Tibial nerve (tissue), 4 donors: ENCODE measurements around the gene GMDS. TPM values are rescaled to one million over a fixed set of nuclear protein-coding genes. Genes with fewer than 3 reads are reported as not detected.

Experiments
- DNase-seq, 2 donors: peaks; one replicate each; pipeline ENCODE4 v3.0.0-alpha.2; 2019; ENCODE audit warnings: low spot score in 2 of 2
- H3K27ac ChIP-seq, 4 donors: fragments of 200-600 bp; sonication (generic) in 3 of 4; one replicate each; pipeline ENCODE4 v1.5.1; 2017 to 2019; ENCODE audit warnings: mild to moderate bottlenecking in 1 of 4
- H3K27me3 ChIP-seq, 2 donors: fragments of 200-600 bp; sonication (generic) in 1 of 2; one replicate each; pipeline versions ENCODE4 v1.5.1 to v1.6.0; 2017 to 2019
- H3K36me3 ChIP-seq, 3 donors: fragments of 200-600 bp; sonication (generic); one replicate each; pipeline ENCODE4 v1.5.1; 2018 to 2019
- H3K4me1 ChIP-seq, 4 donors: fragments of 200-600 bp; sonication (generic) in 3 of 4; one replicate each; pipeline ENCODE4 v1.5.1; 2017 to 2019
- H3K4me3 ChIP-seq, 4 donors: fragments of 200-600 bp; sonication (generic) in 3 of 4; one replicate each; pipeline ENCODE4 v1.5.1; 2017 to 2019; ENCODE audit warnings: mild to moderate bottlenecking in 1 of 4, moderate library complexity in 1 of 4
- H3K9me3 ChIP-seq, 4 donors: fragments of 200-600 bp; sonication (generic) in 3 of 4; one replicate each; pipeline ENCODE4 v1.5.1; 2017 to 2019
- CTCF ChIP-seq, 5 experiments: fragments of 200-600 bp in 3 of 5; fragments of 450-650 bp in 2 of 5; sonication (generic) in 3 of 5; IDR thresholded peaks; one replicate each; pipeline ENCODE4 v1.5.1; 2016 to 2019; ENCODE audit warnings: antibody characterized with exemption in 5 of 5, mild to moderate bottlenecking in 3 of 5, moderate library complexity in 2 of 5
- EP300 ChIP-seq, 2 donors: sonication (generic); formaldehyde crosslinking; IDR thresholded peaks; one replicate each; pipeline ENCODE4 v1.6.1; 2017; ENCODE audit warnings: antibody characterized with exemption in 2 of 2, mild to moderate bottlenecking in 1 of 2
- POLR2A ChIP-seq, 2 donors: fragments of 450-650 bp; IDR thresholded peaks; one replicate each; pipeline ENCODE4 v1.6.1; 2017; ENCODE audit warnings: antibody characterized with exemption in 2 of 2, mild to moderate bottlenecking in 2 of 2, moderate library complexity in 2 of 2
- WGBS, 2 donors: methylation state at CpG; one replicate each; pipeline ENCODE4 v1.1.5; 2018; 5-methylcytosine and 5-hydroxymethylcytosine counted together
- total RNA-seq, 4 donors: library from RNA; depleted of rRNA; stranded (reverse); fragments of >200 nt; gene quantifications; one replicate each; pipeline ENCODE4 v1.1.0, GENCODE V29; 2016

GMDS gene
- total RNA-seq, 4 donors from 2014 or later = 14.9 to 46.5 (median 32.8) TPM

GRCh38 chr6:2183246-2183645 is 62.2 kb downstream of the GMDS start:
- H3K9me3 ChIP-seq = no peaks in the 10 kb centered on the region
- DNase-seq = no peak
- no peak for TF ChIP-seq EP300 (IDR thresholded peaks at IDR 0.05)
- TF ChIP-seq CTCF (IDR thresholded peaks at IDR 0.05) = no peak
- no peak for TF ChIP-seq POLR2A (IDR thresholded peaks at IDR 0.05)
- H3K4me1 ChIP-seq = peaks cover 0 to 4% (median 0%) of the 10 kb centered on the region in 4 donors
- no peak overlapping the region for H3K4me3 ChIP-seq
- no peaks in the 10 kb centered on the region for H3K27me3 ChIP-seq
- H3K27ac ChIP-seq = no peak overlapping the region
- no peaks in the 10 kb centered on the region for H3K36me3 ChIP-seq

DNA sequence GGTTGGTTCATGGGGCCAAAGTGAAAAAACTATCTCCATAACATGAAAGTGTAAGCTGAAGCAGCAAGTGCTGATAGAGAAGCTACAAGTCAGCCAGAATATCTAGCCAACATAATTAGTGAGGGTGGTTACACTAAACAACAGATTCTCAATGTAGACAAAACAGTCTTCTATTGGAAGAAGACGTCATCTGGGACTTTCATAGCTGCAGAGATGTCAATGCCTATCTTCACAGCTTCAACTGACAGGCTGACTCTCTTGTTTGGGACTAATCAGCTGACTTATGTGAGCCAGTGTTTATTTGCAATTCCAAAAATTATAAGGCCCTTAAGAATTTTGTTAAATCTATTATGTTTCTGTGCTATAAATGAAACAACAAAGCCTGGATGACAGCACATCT is 63.2 kb downstream of the GMDS start:
- no peak overlapping the region for H3K27ac ChIP-seq

DNA sequence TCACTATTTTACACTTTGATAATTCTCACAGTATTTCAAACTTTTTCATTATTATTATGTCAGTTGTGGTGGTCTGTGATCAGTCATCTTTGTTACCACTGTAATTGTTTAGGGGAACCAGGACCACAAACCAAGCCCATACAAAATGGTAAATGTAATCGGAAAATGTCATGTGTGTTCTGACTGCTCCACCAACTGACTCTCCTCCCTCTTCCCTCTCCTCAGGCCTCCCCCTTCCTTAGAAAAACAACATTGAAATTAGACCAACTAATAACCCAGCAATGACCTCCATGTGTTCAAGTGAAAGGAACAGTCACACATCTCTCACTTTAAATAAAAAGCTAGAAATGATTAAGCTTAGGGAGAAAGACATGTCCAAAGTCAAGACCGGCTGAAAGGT is 63.8 kb downstream of the GMDS start:
- WGBS, 2 donors = 88 to 90% methylated on average over 2 of the region's 2 CpGs
- peaks cover 0 to 4% (median 0%) of the 10 kb centered on the region in 4 donors for H3K4me1 ChIP-seq
- no peaks in the 10 kb centered on the region for H3K27me3 ChIP-seq
- TF ChIP-seq CTCF (IDR thresholded peaks at IDR 0.05) (no peak), POLR2A (IDR thresholded peaks at IDR 0.05) (no peak)
- H3K9me3 ChIP-seq = no peaks in the 10 kb centered on the region
- H3K27ac ChIP-seq = no peak overlapping the region
- H3K36me3 ChIP-seq = no peaks in the 10 kb centered on the region
- no peak for DNase-seq
- no peak overlapping the region for H3K4me3 ChIP-seq

More for the DNA sequence above, 63.2 kb downstream of the GMDS start:
- Histone ChIP-seq H3K36me3 (no peaks in the 10 kb centered on the region), H3K9me3 (no peaks in the 10 kb centered on the region), H3K27me3 (no peaks in the 10 kb centered on the region), H3K4me1 (peaks cover 0 to 4% (median 0%) of the 10 kb centered on the region in 4 donors), H3K4me3 (no peak overlapping the region)
- WGBS, 2 donors = 67 to 80% methylated on average over 1 of the region's 1 CpG
- DNase-seq = no peak
- TF ChIP-seq EP300 (IDR thresholded peaks at IDR 0.05) = no peak
- no peak for TF ChIP-seq POLR2A (IDR thresholded peaks at IDR 0.05)
- TF ChIP-seq CTCF (IDR thresholded peaks at IDR 0.05) = no peak

GRCh38 chr6:2179950-2180349 is 65.5 kb downstream of the GMDS start:
- Histone ChIP-seq H3K36me3 (no peaks in the 10 kb centered on the region), H3K27ac (no peak overlapping the region), H3K4me1 (peaks cover 0 to 4% (median 0%) of the 10 kb centered on the region in 4 donors), H3K9me3 (no peaks in the 10 kb centered on the region), H3K27me3 (no peaks in the 10 kb centered on the region), H3K4me3 (no peak overlapping the region)
- no peak for DNase-seq
- TF ChIP-seq EP300 (IDR thresholded peaks at IDR 0.05) = no peak
- no peak for TF ChIP-seq POLR2A (IDR thresholded peaks at IDR 0.05)
- TF ChIP-seq CTCF (IDR thresholded peaks at IDR 0.05) = no peak

GRCh38 chr6:2179241-2179640 is 66.2 kb downstream of the GMDS start:
- H3K9me3 ChIP-seq = no peaks in the 10 kb centered on the region
- 54 to 64% methylated on average over 1 of the region's 1 CpG for WGBS, 2 donors
- TF ChIP-seq CTCF (IDR thresholded peaks at IDR 0.05) (no peak), POLR2A (IDR thresholded peaks at IDR 0.05) (no peak), EP300 (IDR thresholded peaks at IDR 0.05) (no peak)

More at GRCh38 chr6:2179241-2179640, 66.2 kb downstream of the GMDS start:
- H3K4me1 ChIP-seq = peaks cover 0 to 4% (median 0%) of the 10 kb centered on the region in 4 donors
- H3K4me3 ChIP-seq = no peak overlapping the region
- DNase-seq = no peak
- no peaks in the 10 kb centered on the region for H3K36me3 ChIP-seq
- no peaks in the 10 kb centered on the region for H3K27me3 ChIP-seq
- H3K27ac ChIP-seq = no peak overlapping the region
